ENCODE data around the gene BAD. TPM values are rescaled to one million over a fixed set of nuclear protein-coding genes. Genes with fewer than 3 reads are reported as not detected.
A peak's percentile ranks its signal among the peaks of the same experiment; 100 is the strongest.

Gene BAD
- polyA plus RNA-seq, 1 donor (not counting 4 experiments of a cell fraction or from before 2014, with no cell fraction given) = 58.3 TPM

- peak overlapping the region; percentile 69 for H3K9ac ChIP-seq (ENCODE audit: control insufficient read depth, extremely low read depth, insufficient read depth, low read length)
- DNase-seq (ENCODE audit: low read depth, low spot score) = no peak
These were observed 37.1 kb upstream of the BAD start for GRCh38 chr11:64321533-64321932.

GRCh38 chr11:64321026-64321425, 36.6 kb upstream of the BAD start:
- H3K4me3 ChIP-seq (ENCODE audit: control insufficient read depth in 2 of 3, extremely low read depth in 1 of 3, insufficient read depth in 2 of 3, low read depth in 1 of 3, low read length in 3 of 3) = peak overlapping the region in 1 of 3 experiments; percentile 4
- H3K36me3 ChIP-seq (ENCODE audit: control insufficient read depth in 2 of 2, extremely low read depth in 1 of 2, insufficient read depth in 2 of 2, low read length in 2 of 2) = peaks cover 23% of the 10 kb centered on the region in 2 experiments
- no peaks in the 10 kb centered on the region for H3K27me3 ChIP-seq (ENCODE audit: control insufficient read depth, extremely low read depth, insufficient read depth, low read length)
- TF ChIP-seq CTCF (optimal IDR thresholded peaks at IDR 0.05 in 1 of 3, IDR thresholded peaks at IDR 0.05 in 1 of 3, conservative IDR thresholded peaks at IDR 0.05 in 1 of 3; ENCODE audit: extremely low read depth in 1 of 3, insufficient read depth in 2 of 3, low read length in 3 of 3) (no peak), EZH2 (IDR thresholded peaks at IDR 0.05; ENCODE audit: low read length) (no peak)
- FAIRE-seq (no peak), DNase-seq (ENCODE audit: low read depth, low spot score) (no peak)
- peaks cover 24% of the 10 kb centered on the region for H3K79me2 ChIP-seq (ENCODE audit: control insufficient read depth, insufficient read depth, low read length)
- H3K9ac ChIP-seq (ENCODE audit: control insufficient read depth, extremely low read depth, insufficient read depth, low read length) = peak overlapping the region; percentile 69
- H3K9me3 ChIP-seq (ENCODE audit: control insufficient read depth, low read depth, low read length) = no peaks in the 10 kb centered on the region
- peaks cover 2% of the 10 kb centered on the region for H3K9me1 ChIP-seq (ENCODE audit: control insufficient read depth, extremely low read depth, insufficient read depth, low read length)
- no peaks in the 10 kb centered on the region for H4K20me1 ChIP-seq (ENCODE audit: control insufficient read depth, extremely low read depth, insufficient read depth, low read length)
- dilution Hi-C loops (cut with MboI; ENCODE audit: extremely low pct_ligation_motif_present, low sequenced_read_pairs) = no loop called here
- H2AFZ ChIP-seq (ENCODE audit: control insufficient read depth, low read length) = no peak overlapping the region
- peaks cover 65% of the 10 kb centered on the region for H3K4me1 ChIP-seq (ENCODE audit: control insufficient read depth, extremely low read depth, insufficient read depth, low read length)
- peak overlapping the region; percentile 85 for H3K27ac ChIP-seq (ENCODE audit: control insufficient read depth, insufficient read depth, low read length)
- peak overlapping the region; percentile 35 for H3K4me2 ChIP-seq (ENCODE audit: control insufficient read depth, extremely low read depth, insufficient read depth, low read depth, low read length)

More at GRCh38 chr11:64321533-64321932, 37.1 kb upstream of the BAD start:
- Histone ChIP-seq H3K4me3 (ENCODE audit: control insufficient read depth in 2 of 3, extremely low read depth in 1 of 3, insufficient read depth in 2 of 3, low read depth in 1 of 3, low read length in 3 of 3) (peak overlapping the region in 1 of 3 experiments; percentile 4), H3K9me1 (ENCODE audit: control insufficient read depth, extremely low read depth, insufficient read depth, low read length) (peaks cover 2% of the 10 kb centered on the region), H3K4me2 (ENCODE audit: control insufficient read depth, extremely low read depth, insufficient read depth, low read depth, low read length) (peak overlapping the region; percentile 35), H3K79me2 (ENCODE audit: control insufficient read depth, insufficient read depth, low read length) (peaks cover 21% of the 10 kb centered on the region), H4K20me1 (ENCODE audit: control insufficient read depth, extremely low read depth, insufficient read depth, low read length) (no peaks in the 10 kb centered on the region), H3K27me3 (ENCODE audit: control insufficient read depth, extremely low read depth, insufficient read depth, low read length) (no peaks in the 10 kb centered on the region), H3K27ac (ENCODE audit: control insufficient read depth, insufficient read depth, low read length) (peak overlapping the region; percentile 85), H3K9me3 (ENCODE audit: control insufficient read depth, low read depth, low read length) (no peaks in the 10 kb centered on the region), H3K4me1 (ENCODE audit: control insufficient read depth, extremely low read depth, insufficient read depth, low read length) (peaks cover 62% of the 10 kb centered on the region), H3K36me3 (ENCODE audit: control insufficient read depth in 2 of 2, extremely low read depth in 1 of 2, insufficient read depth in 2 of 2, low read length in 2 of 2) (peaks cover 19 to 21% of the 10 kb centered on the region in 2 experiments), H2AFZ (ENCODE audit: control insufficient read depth, low read length) (no peak overlapping the region)
- TF ChIP-seq CTCF (optimal IDR thresholded peaks at IDR 0.05 in 1 of 3, IDR thresholded peaks at IDR 0.05 in 1 of 3, conservative IDR thresholded peaks at IDR 0.05 in 1 of 3; ENCODE audit: extremely low read depth in 1 of 3, insufficient read depth in 2 of 3, low read length in 3 of 3) (no peak), EZH2 (IDR thresholded peaks at IDR 0.05; ENCODE audit: low read length) (no peak)
- dilution Hi-C loops (cut with MboI; ENCODE audit: extremely low pct_ligation_motif_present, low sequenced_read_pairs) = no loop called here
- peak; percentile 94 for FAIRE-seq

Measured in keratinocyte (primary cell).